Kidney tubule cell (primary cell): ENCODE measurements around the gene MFSD12.
"Not testable (repeated sequence)": the region's sequence is repeated elsewhere in the genome, so short reads cannot be mapped to it uniquely, and the experiment has no call there.

ENCODE experiments used
- DNase-seq: peaks from one replicate; pipeline ENCODE4 v3.0.0-alpha.2; 2018; ENCODE audit warnings: low spot score

MFSD12 gene

DNA sequence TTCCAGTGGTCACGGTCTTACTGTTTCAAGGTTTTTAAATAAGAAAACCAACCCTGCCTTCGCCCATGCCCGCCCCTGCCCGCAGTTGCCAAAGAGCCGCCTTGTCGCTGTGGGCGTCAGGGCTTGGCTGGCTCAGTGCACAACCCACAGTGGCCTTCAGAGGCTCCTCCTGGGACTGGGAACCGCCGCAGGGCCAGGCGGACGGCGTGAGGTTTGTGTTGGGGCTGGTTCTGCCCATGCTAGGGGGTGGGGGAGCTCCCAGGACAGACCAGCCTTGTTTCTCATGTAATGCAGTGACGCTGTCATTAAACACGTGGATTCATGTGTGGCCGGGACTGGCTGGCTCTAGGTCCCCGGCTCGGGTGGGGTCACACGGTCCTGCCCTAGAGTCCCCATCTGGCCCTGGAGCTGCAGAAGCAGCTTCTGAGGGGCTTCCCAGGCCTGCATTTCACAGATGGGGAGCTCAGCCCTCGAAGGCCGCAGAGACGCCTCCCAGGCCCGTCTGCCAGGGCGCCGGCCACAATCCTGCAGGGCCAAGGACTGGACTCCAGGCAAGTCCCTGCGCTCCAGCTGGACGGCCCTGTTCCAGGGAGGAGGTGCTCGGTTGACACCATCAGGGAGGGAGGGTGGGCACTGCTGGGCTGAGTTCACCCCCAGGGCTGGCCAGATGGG lies 20.8 kb downstream of the MFSD12 start:
- no peak for DNase-seq

DNA sequence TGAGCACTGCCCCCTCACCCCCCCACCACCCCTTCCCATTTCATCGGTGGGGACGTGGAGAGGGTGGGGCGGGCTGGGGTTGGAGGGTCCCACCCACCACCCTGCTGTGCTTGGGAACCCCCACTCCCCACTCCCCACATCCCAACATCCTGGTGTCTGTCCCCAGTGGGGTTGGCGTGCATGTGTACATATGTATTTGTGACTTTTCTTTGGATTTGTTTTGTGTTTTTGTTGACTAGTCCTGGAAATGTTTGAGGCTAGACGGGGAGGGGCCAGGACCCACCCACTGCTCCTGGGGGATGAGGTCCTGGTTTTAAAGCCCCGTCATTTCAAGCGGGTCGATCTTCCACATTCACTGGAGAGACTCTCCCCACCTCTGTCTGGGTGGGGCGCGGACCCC lies 21.4 kb downstream of the MFSD12 start:
- DNase-seq: no peak

GRCh38 chr19:3535563-3535965 lies 21.8 kb downstream of the MFSD12 start:
- DNase-seq: no peak

DNA sequence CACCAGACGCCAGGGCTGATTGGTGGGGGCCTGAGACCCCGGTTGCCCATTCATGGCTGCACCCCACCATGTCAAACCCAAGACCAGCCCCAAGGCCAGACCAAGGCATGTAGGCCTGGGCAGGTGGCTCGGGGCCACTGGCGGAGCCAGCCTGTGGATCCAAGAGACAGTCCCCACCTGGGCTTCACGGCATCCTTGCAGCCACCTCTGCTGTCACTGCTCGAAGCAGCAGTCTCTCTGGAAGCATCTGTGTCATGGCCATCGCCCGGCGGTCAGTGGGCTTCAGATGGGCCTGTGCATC lies 22.2 kb downstream of the MFSD12 start:
- no peak for DNase-seq

DNA sequence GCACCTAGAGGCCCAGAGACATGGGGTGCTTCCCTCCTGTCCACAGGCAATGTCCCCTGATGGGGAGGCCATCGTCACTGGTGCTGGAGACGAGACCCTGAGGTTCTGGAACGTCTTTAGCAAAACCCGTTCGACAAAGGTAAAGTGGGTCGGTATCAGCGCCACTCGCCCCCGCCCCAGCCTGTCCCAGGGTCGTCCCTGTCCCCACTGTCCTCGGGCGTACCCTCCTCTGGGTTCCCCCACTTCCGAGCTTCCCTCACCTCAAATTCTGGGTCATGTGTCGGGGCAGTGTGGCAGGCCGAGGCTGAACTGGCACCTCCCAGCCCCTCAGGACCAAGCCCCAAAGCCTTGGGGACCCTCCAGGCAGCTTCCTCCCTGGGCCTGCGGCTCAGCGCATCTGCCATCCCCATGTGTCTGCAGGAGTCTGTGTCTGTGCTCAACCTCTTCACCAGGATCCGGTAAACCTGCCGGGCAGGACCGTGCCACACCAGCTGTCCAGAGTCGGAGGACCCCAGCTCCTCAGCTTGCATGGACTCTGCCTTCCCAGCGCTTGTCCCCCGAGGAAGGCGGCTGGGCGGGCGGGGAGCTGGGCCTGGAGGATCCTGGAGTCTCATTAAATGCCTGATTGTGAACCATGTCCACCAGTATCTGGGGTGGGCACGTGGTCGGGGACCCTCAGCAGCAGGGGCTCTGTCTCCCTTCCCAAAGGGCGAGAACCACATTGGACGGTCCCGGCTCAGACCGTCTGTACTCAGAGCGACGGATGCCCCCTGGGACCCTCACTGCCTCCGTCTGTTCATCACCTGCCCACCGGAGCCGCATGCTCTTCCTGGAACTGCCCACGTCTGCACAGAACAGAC lies 22.8 kb downstream of the MFSD12 start:
- DNase-seq: no peak

GRCh38 chr19:3533563-3534216 lies 23.7 kb downstream of the MFSD12 start:
- no peak for DNase-seq

DNA sequence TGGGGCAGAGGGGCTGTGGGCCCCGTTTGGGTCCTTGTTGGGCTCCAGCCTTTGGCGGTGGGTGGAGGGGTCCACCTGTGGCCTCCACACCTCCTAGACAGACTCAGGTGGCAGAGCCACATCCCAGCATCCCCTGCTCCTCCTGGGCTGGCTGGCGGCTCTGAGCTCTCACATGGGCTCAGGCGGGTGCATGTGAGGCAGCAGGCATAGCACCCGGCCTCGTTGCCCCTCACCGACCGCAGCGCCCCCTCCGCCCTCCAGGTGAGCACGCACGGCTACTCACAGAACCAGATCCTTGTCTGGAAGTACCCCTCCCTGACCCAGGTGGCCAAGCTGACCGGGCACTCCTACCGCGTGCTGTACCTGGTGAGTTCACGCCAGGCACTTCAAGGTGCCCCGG lies 24.4 kb downstream of the MFSD12 start:
- no peak for DNase-seq

- DNase-seq: no peak
Observed at GRCh38 chr19:3532154-3532786, 25.1 kb downstream of the MFSD12 start.

- no peak for DNase-seq
Observed at GRCh38 chr19:3531716-3532115, 25.7 kb downstream of the MFSD12 start.

DNA sequence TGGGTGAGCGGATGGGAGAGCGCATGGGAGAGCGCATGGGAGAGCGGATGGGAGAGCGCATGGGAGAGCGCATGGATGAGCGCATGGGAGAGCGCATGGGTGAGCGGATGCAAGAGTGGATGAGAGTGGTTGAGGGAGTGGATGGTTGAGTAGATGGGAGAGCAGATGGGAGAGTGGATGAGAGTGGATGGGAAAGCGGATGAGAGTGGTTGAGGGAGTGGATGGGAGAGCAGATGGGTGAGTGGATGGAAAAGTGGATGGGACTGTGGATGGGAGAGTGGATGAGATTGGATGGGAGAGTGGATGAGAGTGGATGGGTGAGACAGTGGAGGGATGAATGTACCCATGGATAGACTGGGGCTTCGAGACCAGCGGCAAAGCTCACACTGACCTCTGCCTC lies 27.0 kb downstream of the MFSD12 start:
- DNase-seq: no peak

- not testable (repeated sequence) for DNase-seq
Observed at GRCh38 chr19:3529299-3529698, 28.1 kb downstream of the MFSD12 start.

DNA sequence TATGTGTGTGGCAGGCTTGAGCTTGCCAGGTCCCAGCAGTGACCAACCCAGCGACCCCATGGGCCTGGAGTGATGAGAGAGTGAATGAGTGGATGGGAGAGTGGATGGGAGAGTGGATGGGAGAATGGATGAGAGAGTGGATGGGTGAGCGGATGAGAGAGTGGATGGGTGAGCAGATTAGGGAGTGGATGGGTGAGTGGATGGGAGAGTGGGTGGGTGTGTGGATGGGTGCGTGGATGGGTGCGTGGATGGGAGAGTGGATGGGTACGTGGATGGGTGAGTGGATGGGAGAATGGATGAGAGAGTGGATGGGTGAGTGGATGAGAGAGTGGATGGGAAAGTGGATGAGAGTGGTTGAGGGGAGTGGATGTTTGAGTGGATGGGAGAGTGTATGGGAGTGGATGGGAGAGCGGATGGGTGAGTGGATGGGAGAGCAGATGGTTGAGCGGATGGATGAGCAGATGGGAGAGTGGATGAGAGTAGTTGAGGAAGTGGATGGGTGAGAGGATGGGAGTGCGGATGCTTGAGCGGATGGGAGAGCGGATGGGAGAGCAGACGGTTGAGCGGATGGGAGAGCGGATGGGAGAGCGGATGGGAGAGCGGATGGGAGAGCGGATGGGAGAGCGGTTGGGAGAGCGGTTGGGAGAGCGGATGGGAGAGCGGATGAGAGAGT lies 28.7 kb downstream of the MFSD12 start:
- no peak for DNase-seq

DNA sequence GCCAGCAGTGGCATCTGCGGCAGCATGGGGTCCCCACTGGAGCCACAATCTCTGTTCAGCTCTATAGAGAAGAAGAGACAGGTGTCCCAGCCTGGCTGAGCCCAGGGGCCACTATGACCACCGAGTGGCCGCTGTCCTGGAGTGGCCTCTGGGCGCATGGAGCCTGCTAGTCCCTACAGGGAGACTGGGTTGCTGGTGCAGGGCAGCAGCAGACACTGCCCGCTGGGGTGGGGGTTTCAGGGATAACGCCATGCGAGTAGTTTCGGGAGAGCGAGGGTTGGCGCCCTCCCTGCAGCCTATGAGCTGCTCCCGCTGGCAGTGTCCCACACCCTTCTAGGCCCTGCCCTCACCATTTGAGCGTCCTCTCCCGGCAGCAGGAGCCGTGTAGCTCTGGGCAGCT lies 29.3 kb downstream of the MFSD12 start:
- no peak for DNase-seq

GRCh38 chr19:3527238-3527910 lies 30.0 kb downstream of the MFSD12 start:
- DNase-seq: no peak

- DNase-seq: no peak
Observed at GRCh38 chr19:3526507-3527237, 30.7 kb downstream of the MFSD12 start.

DNA sequence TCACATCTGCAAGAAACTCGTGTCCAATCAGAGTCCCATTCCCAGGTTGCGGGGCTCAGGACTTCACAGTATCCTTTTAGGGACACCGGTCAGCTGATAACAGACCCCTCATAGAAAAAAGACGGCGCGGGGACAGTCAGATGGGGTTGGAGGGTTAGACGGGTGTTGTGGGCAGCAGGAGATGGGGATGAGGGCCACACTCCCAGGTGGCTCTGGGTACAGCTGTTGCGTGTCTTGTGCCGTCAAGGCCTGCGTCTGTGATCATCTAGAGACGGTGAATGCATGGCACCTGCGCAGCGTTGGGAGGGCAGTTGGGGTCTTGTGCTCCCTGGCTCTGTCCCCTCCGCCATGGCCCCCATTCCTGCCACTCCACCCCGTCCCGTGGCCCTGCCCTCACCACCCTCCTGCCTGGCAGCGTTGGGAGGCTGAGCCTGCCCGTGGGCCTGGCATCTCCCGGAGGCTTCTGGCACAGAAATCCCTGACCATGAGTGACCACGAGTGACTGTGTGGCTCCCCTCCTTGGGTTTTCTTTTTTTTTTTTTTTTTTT lies 32.4 kb downstream of the MFSD12 start:
- DNase-seq: no peak

GRCh38 chr19:3524078-3524842 lies 33.1 kb downstream of the MFSD12 start:
- DNase-seq: no peak

DNA sequence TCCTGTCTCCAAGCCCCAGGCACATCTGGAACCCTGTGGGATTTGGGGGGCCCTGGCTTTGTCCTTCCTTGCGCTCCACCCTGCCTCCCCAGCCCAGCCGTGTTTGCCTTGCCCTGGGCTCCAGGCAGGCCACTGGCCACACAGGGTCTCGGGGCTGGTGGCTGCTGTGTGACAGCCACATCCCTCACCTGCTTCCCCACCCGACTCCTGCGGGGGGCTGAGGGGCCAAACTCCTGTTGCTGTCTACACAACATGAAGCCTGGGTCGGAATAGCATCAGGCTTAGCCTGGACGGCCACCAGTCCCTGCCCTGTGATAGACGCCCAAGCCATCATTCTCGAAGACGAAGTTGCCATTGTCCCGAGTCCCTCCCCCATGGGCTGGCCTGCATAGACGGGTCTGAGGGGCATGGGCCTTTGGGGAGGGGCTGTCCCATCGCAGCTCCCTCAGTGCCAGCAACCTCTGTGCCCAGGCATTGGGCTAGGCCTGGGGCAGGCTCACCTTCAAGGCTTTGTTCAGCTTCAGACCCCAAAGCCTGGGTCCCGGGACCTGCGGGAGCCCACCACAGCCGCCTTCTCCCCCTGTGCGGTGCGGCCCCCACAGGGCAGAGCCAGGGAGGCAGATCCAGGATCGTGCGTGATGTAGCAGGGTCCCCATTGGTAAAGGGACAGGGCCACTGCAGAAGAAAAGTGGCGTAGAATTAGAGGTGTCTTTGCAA lies 33.9 kb downstream of the MFSD12 start:
- no peak for DNase-seq
